Neutrophil (primary cell): ENCODE data around the gene RHCG.

Experiments used
- H3K27ac ChIP-seq: fragments of 200-600 bp; sonication (generic); 2 replicates; pipeline ENCODE4 v1.5.1; 2016; ENCODE audit warnings: mild to moderate bottlenecking, moderate library complexity
- H3K27me3 ChIP-seq: fragments of 200-600 bp; sonication (generic); 2 replicates; pipeline ENCODE4 v1.6.0; 2016; ENCODE audit warnings: mild to moderate bottlenecking
- H3K36me3 ChIP-seq: fragments of 200-600 bp; sonication (generic); 2 replicates; pipeline ENCODE4 v1.5.1; 2017
- H3K4me1 ChIP-seq, 2 experiments: fragments of 200-600 bp in 1 of 2; sonication (generic) in 1 of 2; 1 replicate in 1 of 2; 2 replicates in 1 of 2; pipeline versions ENCODE4 v1.5.1 to v1.6.1; 2013 to 2016; ENCODE audit warnings: low read depth in 1 of 2, low read length in 1 of 2, mild to moderate bottlenecking in 1 of 2, moderate library complexity in 1 of 2; ENCODE audit not compliant: control insufficient read depth in 1 of 2, insufficient read depth in 1 of 2
- H3K4me3 ChIP-seq, 2 experiments: fragments of 200-600 bp in 1 of 2; sonication (generic) in 1 of 2; 1 replicate in 1 of 2; 2 replicates in 1 of 2; pipeline ENCODE4 v1.5.1; 2013 to 2016; ENCODE audit warnings: low read depth in 1 of 2, low read length in 1 of 2, mild to moderate bottlenecking in 1 of 2, moderate library complexity in 1 of 2
- H3K9me3 ChIP-seq: fragments of 200-600 bp; sonication (generic); 2 replicates; pipeline ENCODE4 v1.5.1; 2016
- TF ChIP-seq, protein P1 (sequence below): fragments of 200-600 bp; sonication (generic); IDR thresholded peaks from 2 replicates; pipeline ENCODE4 v1.5.1; 2016; ENCODE audit warnings: antibody characterized with exemption

RHCG gene

DNA sequence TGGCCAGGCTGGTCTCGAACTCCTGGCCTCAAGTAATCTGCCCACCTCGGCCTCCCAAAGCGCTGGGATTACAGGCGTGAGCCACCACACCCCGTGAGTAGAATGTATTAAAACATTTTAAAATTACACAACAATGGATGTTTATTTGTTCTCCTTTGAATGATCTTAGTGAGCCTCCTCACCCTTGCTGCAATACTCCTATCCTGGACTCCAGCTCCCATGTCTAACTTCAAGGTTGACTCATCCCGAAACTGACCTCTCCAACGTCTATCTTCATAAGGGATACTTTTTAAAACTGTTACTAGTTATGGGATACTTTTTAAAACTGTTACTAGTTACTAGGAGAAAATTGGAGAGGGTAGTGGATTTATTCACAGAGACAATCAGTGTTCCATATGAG, 17.8 kb upstream of the RHCG start:
- Histone ChIP-seq H3K27ac (peak overlapping the region; percentile 62), H3K4me3 (no peak overlapping the region), H3K9me3 (no peaks in the 10 kb centered on the region), H3K36me3 (no peaks in the 10 kb centered on the region), H3K27me3 (peaks cover 40% of the 10 kb centered on the region), H3K4me1 (peaks cover 20 to 30% of the 10 kb centered on the region in 2 experiments)
- TF ChIP-seq, protein P1, sequence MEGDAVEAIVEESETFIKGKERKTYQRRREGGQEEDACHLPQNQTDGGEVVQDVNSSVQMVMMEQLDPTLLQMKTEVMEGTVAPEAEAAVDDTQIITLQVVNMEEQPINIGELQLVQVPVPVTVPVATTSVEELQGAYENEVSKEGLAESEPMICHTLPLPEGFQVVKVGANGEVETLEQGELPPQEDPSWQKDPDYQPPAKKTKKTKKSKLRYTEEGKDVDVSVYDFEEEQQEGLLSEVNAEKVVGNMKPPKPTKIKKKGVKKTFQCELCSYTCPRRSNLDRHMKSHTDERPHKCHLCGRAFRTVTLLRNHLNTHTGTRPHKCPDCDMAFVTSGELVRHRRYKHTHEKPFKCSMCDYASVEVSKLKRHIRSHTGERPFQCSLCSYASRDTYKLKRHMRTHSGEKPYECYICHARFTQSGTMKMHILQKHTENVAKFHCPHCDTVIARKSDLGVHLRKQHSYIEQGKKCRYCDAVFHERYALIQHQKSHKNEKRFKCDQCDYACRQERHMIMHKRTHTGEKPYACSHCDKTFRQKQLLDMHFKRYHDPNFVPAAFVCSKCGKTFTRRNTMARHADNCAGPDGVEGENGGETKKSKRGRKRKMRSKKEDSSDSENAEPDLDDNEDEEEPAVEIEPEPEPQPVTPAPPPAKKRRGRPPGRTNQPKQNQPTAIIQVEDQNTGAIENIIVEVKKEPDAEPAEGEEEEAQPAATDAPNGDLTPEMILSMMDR, result no peak

GRCh38 chr15:89513284-89513683, 16.9 kb upstream of the RHCG start:
- no peaks in the 10 kb centered on the region for H3K9me3 ChIP-seq
- peaks cover 40% of the 10 kb centered on the region for H3K27me3 ChIP-seq
- H3K36me3 ChIP-seq, result no peaks in the 10 kb centered on the region
- H3K4me3 ChIP-seq, result no peak overlapping the region
- TF ChIP-seq, protein P1, result no peak
- no peak overlapping the region for H3K27ac ChIP-seq
- peaks cover 20 to 30% of the 10 kb centered on the region in 2 experiments for H3K4me1 ChIP-seq

DNA sequence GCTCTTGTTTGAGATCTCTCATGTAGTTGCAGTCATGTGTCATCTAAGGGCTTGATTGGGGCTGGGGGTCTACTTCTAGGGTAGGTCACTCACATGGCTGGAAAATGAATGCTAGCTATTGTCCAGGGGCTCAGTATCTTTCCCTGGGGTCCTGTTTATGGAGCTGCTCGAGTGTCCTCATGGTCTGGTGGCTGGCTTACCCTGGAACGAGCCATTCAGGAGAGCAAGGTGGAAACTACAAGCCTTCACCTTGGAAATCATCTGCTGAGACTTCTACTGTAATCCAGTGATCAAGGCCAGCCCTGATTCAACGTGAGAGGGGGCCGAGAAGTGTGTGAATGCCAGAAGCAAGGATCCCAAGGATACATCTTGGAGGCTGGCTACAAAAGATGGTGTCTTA, 16.2 kb upstream of the RHCG start:
- TF ChIP-seq, protein P1, result no peak
- no peaks in the 10 kb centered on the region for H3K36me3 ChIP-seq
- H3K4me3 ChIP-seq, result no peak overlapping the region
- no peaks in the 10 kb centered on the region for H3K9me3 ChIP-seq
- peaks cover 20 to 30% of the 10 kb centered on the region in 2 experiments for H3K4me1 ChIP-seq
- H3K27me3 ChIP-seq, result peaks cover 40% of the 10 kb centered on the region
- H3K27ac ChIP-seq, result no peak overlapping the region

DNA sequence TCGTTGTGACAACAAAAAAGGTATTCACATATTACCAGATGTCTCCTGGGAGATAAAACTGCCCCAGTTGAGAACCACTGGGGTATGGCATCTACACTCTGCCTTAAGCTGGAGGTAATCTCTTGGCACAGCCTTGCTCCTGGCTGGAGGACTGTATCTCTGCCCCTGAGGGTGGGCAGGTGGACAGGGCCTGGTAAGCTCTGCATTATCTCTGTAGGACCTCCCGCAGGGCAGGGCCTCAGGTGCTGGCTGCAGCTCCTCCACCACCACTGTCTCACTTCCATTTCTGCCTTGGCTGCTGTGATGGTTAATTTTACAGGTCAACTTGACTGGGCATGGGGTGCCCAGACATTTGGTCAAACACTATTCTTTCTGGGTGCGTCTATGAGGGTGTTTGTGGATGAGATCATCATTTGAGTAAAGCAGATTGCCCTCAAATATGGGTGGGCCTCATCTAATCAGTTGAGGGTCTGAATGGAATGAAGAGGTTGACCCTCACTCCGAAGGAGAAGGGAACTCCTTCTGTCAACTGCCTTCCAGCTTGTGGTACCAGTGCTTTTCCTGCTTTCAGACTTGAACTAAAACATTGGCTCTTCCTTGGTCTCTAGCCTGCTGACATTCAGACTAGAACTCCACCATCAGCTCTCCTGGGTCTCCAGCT, 9.8 kb upstream of the RHCG start:
- TF ChIP-seq, protein P1, result no peak
- Histone ChIP-seq H3K27me3 (peaks cover 38% of the 10 kb centered on the region), H3K9me3 (no peaks in the 10 kb centered on the region), H3K36me3 (no peaks in the 10 kb centered on the region), H3K4me3 (no peak overlapping the region), H3K4me1 (no peaks in the 10 kb centered on the region), H3K27ac (no peak overlapping the region)

GRCh38 chr15:89504166-89504565, 7.8 kb upstream of the RHCG start:
- Histone ChIP-seq H3K4me1 (no peaks in the 10 kb centered on the region), H3K27me3 (peaks cover 44% of the 10 kb centered on the region), H3K36me3 (no peaks in the 10 kb centered on the region), H3K27ac (no peak overlapping the region), H3K4me3 (no peak overlapping the region), H3K9me3 (no peaks in the 10 kb centered on the region)
- TF ChIP-seq, protein P1, result no peak
